K562 (cell line): ENCODE data around the gene R3HDM1. TPM values are rescaled to one million over a fixed set of nuclear protein-coding genes. Genes with fewer than 3 reads are reported as not detected.

Experiments used
- BRD4 ChIP-seq: fragments of 200-600 bp; sonication (generic); IDR thresholded peaks from 2 replicates; pipeline ENCODE4 v1.6.1; 2017; ENCODE audit warnings: inconsistent platforms
- CBFA2T2 ChIP-seq: fragments of 450-650 bp; conservative IDR thresholded peaks from 2 replicates; pipeline ENCODE4 v1.6.1; 2017; ENCODE audit warnings: mild to moderate bottlenecking
- CBFA2T3 ChIP-seq: fragments of 450-650 bp; IDR thresholded peaks from 2 replicates; pipeline ENCODE4 v1.6.1; 2017
- E2F3 ChIP-seq: fragments of 250-450 bp; sonication (Bioruptor Pico); IDR thresholded peaks from 2 replicates; pipeline ENCODE4 v1.4.0; 2020; ENCODE audit warnings: mild to moderate bottlenecking
- EGR1 ChIP-seq: fragments of 450-650 bp; conservative IDR thresholded peaks from 2 replicates; pipeline ENCODE4 v1.6.1; 2017; ENCODE audit warnings: mild to moderate bottlenecking
- JUN ChIP-seq, 2 experiments: sonication (generic) in 1 of 2; formaldehyde crosslinking in 1 of 2; IDR thresholded peaks; 2 replicates each; pipeline versions ENCODE4 v1.6.1 to v1.8.0; 2012 to 2022; ENCODE audit warnings: borderline replicate concordance in 2 of 2, mild to moderate bottlenecking in 2 of 2, improper control_type of control experiment in 1 of 2, low read depth in 1 of 2, low read length in 1 of 2, missing genetic modification reagents in 1 of 2
- KDM1A ChIP-seq, 2 experiments: fragments of 450-650 bp; IDR thresholded peaks; 2 replicates each; pipeline ENCODE4 v1.6.1; 2016; ENCODE audit warnings: mild to moderate bottlenecking in 2 of 2
- MED1 ChIP-seq: sonication (generic); formaldehyde crosslinking; IDR thresholded peaks from 2 replicates; pipeline ENCODE4 v1.8.1; 2023; ENCODE audit warnings: missing genetic modification reagents, borderline replicate concordance
- NCOR1 ChIP-seq: fragments of 450-650 bp; IDR thresholded peaks from 2 replicates; pipeline ENCODE4 v1.6.1; 2016; ENCODE audit warnings: mild to moderate bottlenecking, moderate library complexity
- NR2C1 ChIP-seq, 2 experiments: fragments of 450-650 bp; IDR thresholded peaks; 2 replicates each; pipeline ENCODE4 v1.6.1; 2017; ENCODE audit warnings: mild to moderate bottlenecking in 2 of 2, antibody characterized with exemption in 1 of 2, inconsistent platforms in 1 of 2, missing compliant biosample characterization in 1 of 2, missing genetic modification characterization in 1 of 2
- PML ChIP-seq: IDR thresholded peaks from 2 replicates; pipeline ENCODE4 v1.6.1; 2012; ENCODE audit warnings: low read length, inconsistent platforms
- POLR3G ChIP-seq: IDR thresholded peaks from 2 replicates; pipeline ENCODE4 v1.6.1; 2011; ENCODE audit not compliant: insufficient read length, insufficient replicate concordance; ENCODE audit errors: extremely low read depth
- PRMT5 ChIP-seq: sonication (generic); formaldehyde crosslinking; IDR thresholded peaks from 2 replicates; pipeline ENCODE4 v1.5.0; 2020; ENCODE audit warnings: missing genetic modification reagents
- RBBP5 ChIP-seq: fragments of 200-600 bp; sonication (generic); IDR thresholded peaks from 2 replicates; pipeline ENCODE4 v1.6.1; 2012; ENCODE audit warnings: borderline replicate concordance, mild to moderate bottlenecking, low read length, control low read depth, inconsistent platforms; ENCODE audit not compliant: insufficient read depth, poor library complexity, severe bottlenecking
- RBM17 ChIP-seq: fragments of 200-400 bp; formaldehyde crosslinking; IDR thresholded peaks from 2 replicates; pipeline ENCODE4 v1.6.1; 2017; ENCODE audit warnings: low read depth, mild to moderate bottlenecking, low read length, borderline replicate concordance
- RCOR1 ChIP-seq, 2 experiments: IDR thresholded peaks; 2 replicates each; pipeline ENCODE4 v1.6.1; 2012; ENCODE audit warnings: low read depth in 2 of 2, low read length in 2 of 2, borderline replicate concordance in 1 of 2, improper control_type of control experiment in 1 of 2
- SNAPC5 ChIP-seq: fragments of 250-450 bp; sonication (Bioruptor Pico); IDR thresholded peaks from 2 replicates; pipeline ENCODE4 v1.8.0; 2021; ENCODE audit warnings: moderate library complexity, mild to moderate bottlenecking, inconsistent platforms
- TAL1 ChIP-seq: fragments of 450-650 bp; IDR thresholded peaks from 2 replicates; pipeline ENCODE4 v1.6.1; 2016; ENCODE audit warnings: mild to moderate bottlenecking
- ZBTB11 ChIP-seq, 3 experiments: fragments of 200-800 bp in 1 of 3; fragments of 250-450 bp in 1 of 3; fragments of 450-650 bp in 1 of 3; sonication (Bioruptor Pico) in 1 of 3; sonication (Bioruptor generic) in 1 of 3; formaldehyde crosslinking in 1 of 3; IDR thresholded peaks; 2 replicates each; pipeline versions ENCODE4 v1.6.1 to v1.8.0; 2016 to 2022; ENCODE audit warnings: mild to moderate bottlenecking in 2 of 3, missing genetic modification characterization in 2 of 3, missing compliant biosample characterization in 1 of 3, moderate library complexity in 1 of 3
- ZNF133 ChIP-seq: fragments of 250-450 bp; sonication (Bioruptor Pico); IDR thresholded peaks from 2 replicates; pipeline ENCODE4 v1.4.0; 2020; ENCODE audit warnings: mild to moderate bottlenecking
- ZNF263 ChIP-seq: sonication (generic); formaldehyde crosslinking; IDR thresholded peaks from 2 replicates; pipeline ENCODE4 v1.8.0; 2022; ENCODE audit warnings: mild to moderate bottlenecking, missing genetic modification reagents, borderline replicate concordance
- ZNF280B ChIP-seq: fragments of 250-450 bp; sonication (Bioruptor Pico); IDR thresholded peaks from 2 replicates; pipeline ENCODE4 v1.5.1; 2021; ENCODE audit warnings: mild to moderate bottlenecking
- ZNF324 ChIP-seq: fragments of 250-450 bp; sonication (Bioruptor Pico); IDR thresholded peaks from 2 replicates; pipeline ENCODE4 v1.4.0; 2020; ENCODE audit warnings: mild to moderate bottlenecking
- ZNF436 ChIP-seq: fragments of 250-450, 450-650 bp; sonication (Bioruptor Pico); formaldehyde crosslinking; IDR thresholded peaks from 2 replicates; pipeline ENCODE4 v1.7.0; 2020; ENCODE audit warnings: mild to moderate bottlenecking
- ZNF445 ChIP-seq: fragments of 250-450 bp; sonication (Bioruptor Pico); IDR thresholded peaks from 2 replicates; pipeline ENCODE4 v1.4.0; 2020; ENCODE audit warnings: low read depth, mild to moderate bottlenecking, moderate library complexity
- polyA plus RNA-seq, 8 experiments: library from polyadenylated mRNA; depleted of rRNA in 4 of 8; stranded (reverse) in 5 of 8; unstranded in 3 of 8; fragments of >200 nt; fragmentation: Nextera tagmentation in 2 of 8; fragmentation: Illumina TruSeq in 1 of 8; extraction: Ambion mirVana in 2 of 8; extraction: Trizol in 1 of 8; gene quantifications; 2 replicates each; pipeline versions ENCODE4 v1.2.1 to v1.2.3, GENCODE V29; 2011 to 2014; ENCODE audit warnings: inconsistent platforms in 1 of 8, missing spikeins in 1 of 8
- total RNA-seq, 7 experiments: library from RNA; depleted of rRNA in 6 of 7; stranded (reverse); fragments of >200 nt in 6 of 7; fragmentation: Illumina TruSeq in 2 of 7; extraction: Trizol in 2 of 7; gene quantifications; 2 replicates each; pipeline versions ENCODE4 v1.2.1 to v1.2.3, GENCODE V29; 2011 to 2021; ENCODE audit warnings: low replicate concordance in 1 of 7

Gene R3HDM1
- total and polyA plus RNA-seq, 9 of the 15 experiments (the other 6 are each of a cell fraction or from before 2014, with no cell fraction given) = 12.4 to 89.4 (median 31.0) TPM

- no peak for TF ChIP-seq ZBTB11 (CRISPR knock-in tag; IDR thresholded peaks at IDR 0.05)
- no peak for TF ChIP-seq SNAPC5 (CRISPR knock-in tag)
- no peak for TF ChIP-seq PRMT5 (CRISPR knock-in tag)
- TF ChIP-seq ZNF445 (CRISPR knock-in tag) = no peak
- TF ChIP-seq ZNF324 = no peak
- TF ChIP-seq TAL1 = peak; percentile 48; the same call in 1 of the 2 replicates
- TF ChIP-seq POLR3G = no peak
- no peak for TF ChIP-seq ZNF133
- TF ChIP-seq RBM17 = no peak
- TF ChIP-seq EGR1 = 0 out of 2 replicates have a peak, but pooled peaks have one; percentile 17
- no peak for TF ChIP-seq E2F3 (CRISPR knock-in tag)
- TF ChIP-seq RBBP5 = no peak
- TF ChIP-seq ZNF263 = no peak
- TF ChIP-seq PML = no peak
- TF ChIP-seq CBFA2T2 = peak; percentile 49
- no peak for TF ChIP-seq MED1 (CRISPR knock-in tag)
- no peak for TF ChIP-seq KDM1A (IDR thresholded peaks at IDR 0.05)
- TF ChIP-seq JUN (IDR thresholded peaks at IDR 0.05; ENCODE audit: borderline replicate concordance, low read depth, low read length) = no peak
- TF ChIP-seq JUN (CRISPR knock-in tag; IDR thresholded peaks at IDR 0.05; ENCODE audit: borderline replicate concordance) = no peak
- peak; percentile 61 for TF ChIP-seq CBFA2T3
- TF ChIP-seq BRD4 = no peak
- TF ChIP-seq NR2C1 (IDR thresholded peaks at IDR 0.05) = no peak
- no peak for TF ChIP-seq NR2C1 (tag; IDR thresholded peaks at IDR 0.05)
- peak; percentile 39; the same call in 1 of the 2 replicates for TF ChIP-seq NCOR1
- no peak for TF ChIP-seq ZNF280B (CRISPR knock-in tag)
- no peak for TF ChIP-seq ZNF436 (CRISPR knock-in tag)
- no peak for TF ChIP-seq RCOR1 (IDR thresholded peaks at IDR 0.05; ENCODE audit: borderline replicate concordance in 1 of 2, low read depth in 2 of 2, low read length in 2 of 2)
Observed at GRCh38 chr2:135728064-135728743, 196.9 kb downstream of the R3HDM1 start (continued).
